H1 (cell line): ENCODE measurements around the gene DHPS. TPM values are rescaled to one million over a fixed set of nuclear protein-coding genes. Genes with fewer than 3 reads are reported as not detected.

ENCODE experiments used
- CTCF ChIA-PET: fragments of 300-600 bp; sonication (Branson Sonifier 250); formaldehyde crosslinking; loops from one replicate; lab custom pipeline; 2021; ENCODE audit not compliant: partially characterized antibody; lab: Charles Lee
- POLR2A ChIA-PET: fragments of 300-600 bp; sonication (Branson Sonifier 250); formaldehyde crosslinking; loops from one replicate; lab custom pipeline; 2021; ENCODE audit warnings: inconsistent platforms; ENCODE audit not compliant: partially characterized antibody; lab: Charles Lee
- DNase-seq, 2 experiments: peaks; one replicate each; pipeline versions ENCODE4 v3.0.0 to v3.0.0-alpha.2; 2010 to 2022; ENCODE audit warnings: low spot score in 2 of 2, low read depth in 1 of 2, mixed read lengths in 1 of 2
- FAIRE-seq: peaks from 2 replicates; lab custom pipeline; 2011; peaks lifted over from hg19 to GRCh38; lab: Jason Lieb, UNC
- H2AFZ ChIP-seq: 2 replicates; pipeline ENCODE4 v1.8.1; 2012; ENCODE audit warnings: low read length, inconsistent platforms
- H2AK5ac ChIP-seq: 2 replicates; pipeline ENCODE4 v1.6.1; 2013; ENCODE audit warnings: low read depth, low read length
- H2BK120ac ChIP-seq: replicated peaks from 2 replicates; pipeline ENCODE3; 2013; ENCODE audit warnings: low read depth, low read length, inconsistent platforms
- H2BK12ac ChIP-seq: 2 replicates; pipeline ENCODE4 v1.6.1; 2013; ENCODE audit warnings: low read depth, low read length
- H2BK15ac ChIP-seq: 2 replicates; pipeline ENCODE4 v1.6.1; 2013; ENCODE audit warnings: low read length
- H2BK20ac ChIP-seq: 2 replicates; pipeline ENCODE4 v1.6.1; 2013; ENCODE audit warnings: low read length
- H2BK5ac ChIP-seq: 2 replicates; pipeline ENCODE4 v1.6.1; 2013; ENCODE audit warnings: low read depth, low read length
- H3K14ac ChIP-seq: 2 replicates; pipeline ENCODE4 v1.6.1; 2013; ENCODE audit warnings: inconsistent platforms; ENCODE audit not compliant: insufficient read length
- H3K18ac ChIP-seq: 2 replicates; pipeline ENCODE4 v1.6.1; 2013; ENCODE audit warnings: low read length; ENCODE audit errors: extremely low read depth
- H3K23ac ChIP-seq: 2 replicates; pipeline ENCODE4 v1.6.1; 2013; ENCODE audit warnings: inconsistent platforms; ENCODE audit not compliant: insufficient read length
- H3K23me2 ChIP-seq: 2 replicates; pipeline ENCODE4 v1.6.1; 2013; ENCODE audit warnings: low read depth, low read length
- H3K27ac ChIP-seq: 2 replicates; pipeline ENCODE4 v1.6.1; 2011; ENCODE audit warnings: low read depth, low read length, inconsistent platforms
- H3K27me3 ChIP-seq, 4 experiments: replicated peaks in 1 of 4; 1 replicate in 1 of 4; 2 replicates in 3 of 4; pipeline versions ENCODE4 v1.6.1 to v1.8.1; 2011 to 2013; ENCODE audit warnings: low read length in 3 of 4, mild to moderate bottlenecking in 3 of 4, inconsistent platforms in 2 of 4, mixed read lengths in 2 of 4, moderate library complexity in 1 of 4; ENCODE audit not compliant: control insufficient read depth in 3 of 4, insufficient read depth in 3 of 4; ENCODE audit errors: extremely low read depth in 1 of 4
- H3K36me3 ChIP-seq, 4 experiments: 2 replicates each; pipeline versions ENCODE4 v1.6.1 to v1.8.1; 2011 to 2013; ENCODE audit warnings: mild to moderate bottlenecking in 4 of 4, low read length in 3 of 4, moderate library complexity in 2 of 4, control low read depth in 1 of 4, inconsistent platforms in 1 of 4; ENCODE audit not compliant: insufficient read depth in 4 of 4, control insufficient read depth in 2 of 4
- H3K4ac ChIP-seq: replicated peaks from 2 replicates; pipeline ENCODE3; 2013; ENCODE audit warnings: low read length, low read depth, mixed read lengths, inconsistent platforms; ENCODE audit not compliant: insufficient read length
- H3K4me1 ChIP-seq, 4 experiments: replicated peaks in 1 of 4; 1 replicate in 1 of 4; 2 replicates in 3 of 4; pipeline versions ENCODE4 v1.6.1 to v1.8.1; 2011 to 2013; ENCODE audit warnings: low read length in 3 of 4, inconsistent platforms in 2 of 4, mixed read lengths in 1 of 4; ENCODE audit not compliant: insufficient read depth in 4 of 4, control insufficient read depth in 3 of 4
- H3K4me2 ChIP-seq, 2 experiments: 2 replicates each; pipeline versions ENCODE4 v1.6.1 to v1.8.1; 2011 to 2013; ENCODE audit warnings: low read depth in 2 of 2, low read length in 2 of 2, control low read depth in 1 of 2, inconsistent platforms in 1 of 2, mild to moderate bottlenecking in 1 of 2; ENCODE audit not compliant: insufficient read depth in 1 of 2
- H3K4me3 ChIP-seq, 4 experiments: fragments of 200-600, 300-600 bp in 1 of 4; sonication (generic), shearing (Covaris generic), sonication (Bioruptor Twin) in 1 of 4; 2 replicates each; pipeline versions ENCODE4 v1.5.1 to v1.8.1; 2011 to 2016; ENCODE audit warnings: low read length in 4 of 4, low read depth in 3 of 4, control low read depth in 2 of 4, inconsistent platforms in 2 of 4, mild to moderate bottlenecking in 2 of 4, mixed read lengths in 1 of 4, moderate library complexity in 1 of 4; ENCODE audit not compliant: insufficient read depth in 2 of 4; ENCODE audit errors: extremely low read depth in 1 of 4
- H3K56ac ChIP-seq: replicated peaks from 2 replicates; pipeline ENCODE3; 2013; ENCODE audit warnings: low read depth, mild to moderate bottlenecking, mixed read lengths, low read length, inconsistent platforms; ENCODE audit not compliant: insufficient read length
- H3K79me1 ChIP-seq: 2 replicates; pipeline ENCODE4 v1.6.1; 2013; ENCODE audit warnings: low read depth, low read length, control low read depth
- H3K79me2 ChIP-seq, 2 experiments: 2 replicates each; pipeline versions ENCODE4 v1.6.1 to v1.8.1; 2012 to 2013; ENCODE audit warnings: low read length in 2 of 2, mild to moderate bottlenecking in 2 of 2, inconsistent platforms in 1 of 2; ENCODE audit not compliant: insufficient read depth in 2 of 2, control insufficient read depth in 1 of 2
- H3K9ac ChIP-seq, 4 experiments: replicated peaks in 1 of 4; 1 replicate in 1 of 4; 2 replicates in 3 of 4; pipeline versions ENCODE4 v1.6.1 to v1.8.1; 2011 to 2013; ENCODE audit warnings: low read depth in 3 of 4, low read length in 3 of 4, control low read depth in 2 of 4, mild to moderate bottlenecking in 2 of 4, moderate library complexity in 2 of 4, inconsistent platforms in 1 of 4; ENCODE audit errors: extremely low read depth in 1 of 4
- H3K9me3 ChIP-seq, 2 experiments: 2 replicates each; pipeline versions ENCODE4 v1.6.1 to v1.8.1; 2012 to 2013; ENCODE audit warnings: mild to moderate bottlenecking in 2 of 2, moderate library complexity in 2 of 2, control low read depth in 1 of 2, inconsistent platforms in 1 of 2, low read depth in 1 of 2, low read length in 1 of 2, mixed read lengths in 1 of 2; ENCODE audit not compliant: insufficient read depth in 2 of 2
- H4K20me1 ChIP-seq, 2 experiments: replicated peaks in 1 of 2; 2 replicates each; pipeline versions ENCODE3 to v1.8.1; 2011 to 2013; ENCODE audit warnings: inconsistent platforms in 2 of 2, low read length in 2 of 2, mild to moderate bottlenecking in 1 of 2; ENCODE audit not compliant: insufficient read depth in 2 of 2, control insufficient read depth in 1 of 2
- H4K5ac ChIP-seq: 2 replicates; pipeline ENCODE4 v1.6.1; 2013; ENCODE audit warnings: low read length, low read depth, mixed read lengths, inconsistent platforms; ENCODE audit not compliant: insufficient read length
- H4K8ac ChIP-seq: 2 replicates; pipeline ENCODE4 v1.8.0; 2013; ENCODE audit warnings: mild to moderate bottlenecking, moderate library complexity, low read length, inconsistent platforms; ENCODE audit not compliant: insufficient read depth; ENCODE audit errors: extremely low read depth
- H4K91ac ChIP-seq: replicated peaks from 2 replicates; pipeline ENCODE3; 2013; ENCODE audit warnings: low read length, mixed read lengths, inconsistent platforms; ENCODE audit not compliant: insufficient read length
- BACH1 ChIP-seq: IDR thresholded peaks from 2 replicates; pipeline ENCODE4 v1.6.1; 2012; ENCODE audit warnings: low read length, improper control_type of control experiment
- HDAC6 ChIP-seq: IDR thresholded peaks from one replicate; pipeline ENCODE4 v1.7.1; 2012; ENCODE audit warnings: low read depth, mild to moderate bottlenecking, inconsistent platforms, low read length, moderate library complexity
- WGBS, 2 experiments: shearing (Covaris generic) in 1 of 2; methylation state at CpG; one replicate each; pipeline versions ENCODE4 v1.1.6 to v1.1.7; 2013 to 2015; ENCODE audit warnings: low lambda C conversion rate in 2 of 2, mixed read lengths in 2 of 2, inconsistent platforms in 1 of 2, low coverage in 1 of 2, missing lambda C conversion rate in 1 of 2; ENCODE audit not compliant: insufficient replicate concordance in 2 of 2, insufficient coverage in 1 of 2, insufficient read length in 1 of 2; ENCODE audit errors: extremely low coverage in 1 of 2, missing lambda C conversion rate in 1 of 2; 5-methylcytosine and 5-hydroxymethylcytosine counted together
- polyA plus RNA-seq, 7 experiments: library from polyadenylated mRNA; depleted of rRNA in 3 of 7; stranded (reverse) in 5 of 7; unstranded in 2 of 7; fragments of >200 nt in 5 of 7; fragments of 200-250 nt in 2 of 7; gene quantifications; 1 replicate in 5 of 7; 2 replicates in 1 of 7; 4 replicates in 1 of 7; pipeline versions ENCODE4 v1.2.1 to v1.2.3, GENCODE V29; 2011 to 2013; ENCODE audit warnings: missing spikeins in 2 of 7, mixed read lengths in 2 of 7
- total RNA-seq: library from RNA; stranded (reverse); fragmentation: NEBNext Ultra II Directional; extraction: Animal tissue kit (Norgen Biotek cat#: 25700); gene quantifications from 2 replicates; pipeline ENCODE4 v1.2.1, GENCODE V29; 2021
- TF ChIP-seq, protein P1 (sequence below), 3 experiments: IDR thresholded peaks; 1 replicate in 2 of 3; 2 replicates in 1 of 3; pipeline versions ENCODE4 v1.5.1 to v1.6.1; 2011; ENCODE audit warnings: low read length in 3 of 3, mild to moderate bottlenecking in 3 of 3, inconsistent platforms in 2 of 3, low read depth in 1 of 3, moderate library complexity in 1 of 3; ENCODE audit not compliant: insufficient read depth in 1 of 3; ENCODE audit errors: control extremely low read depth in 1 of 3

DHPS gene
- total and polyA plus RNA-seq, 2 of the 8 experiments (the other 6 are each of a cell fraction or from before 2014, with no cell fraction given) = 86.6 to 99.6 TPM

DNA sequence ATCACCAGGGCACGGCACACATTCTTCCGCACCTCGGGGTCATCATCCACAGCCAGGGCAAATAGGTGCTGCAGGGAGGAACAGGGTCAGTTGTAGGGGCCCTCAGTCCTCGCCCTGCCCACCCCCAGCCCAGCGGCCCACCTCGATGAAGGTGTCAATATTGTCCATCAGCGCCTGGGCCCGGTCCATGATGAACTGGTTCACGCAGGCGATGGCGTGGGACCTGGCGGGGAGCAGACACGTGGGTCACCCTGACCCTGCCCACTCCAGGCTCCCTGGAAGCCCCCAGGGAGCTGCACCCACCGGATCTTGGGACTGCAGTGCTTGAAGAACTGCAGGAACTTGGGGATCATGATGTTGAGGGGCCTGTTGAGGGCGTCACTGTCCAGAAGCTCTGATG is 33.4 kb upstream of the DHPS start:
- CTCF ChIA-PET = interaction anchor here (0.6 to 13.0 kb wide), 11 partner anchors 8 to 83 kb away, joined by 3 to 81 read pairs (median 6); partner anchors contain the start of gene TRIR
- POLR2A ChIA-PET = interaction anchor here (0.9 to 12.9 kb wide), 7 partner anchors 7 to 34 kb away, joined by 3 to 258 read pairs (median 6); partner anchors contain the start of genes GET3, TNPO2 and TRIR
- Histone ChIP-seq H2BK12ac (no peak overlapping the region), H2BK120ac (no peak overlapping the region), H3K56ac (no peak overlapping the region), H3K4me3 (no peak overlapping the region), H3K79me1 (peaks cover 8% of the 10 kb centered on the region; the same call in 1 of the 2 replicates), H3K4me1 (no peaks in the 10 kb centered on the region), H2AK5ac (no peak overlapping the region), H3K4me2 (no peak overlapping the region), H4K8ac (no peak overlapping the region), H3K9me3 (no peaks in the 10 kb centered on the region), H2BK5ac (no peak overlapping the region), H3K23me2 (no peaks in the 10 kb centered on the region), H3K36me3 (peaks cover 38 to 64% (median 50%) of the 10 kb centered on the region in 4 experiments), H3K18ac (no peak overlapping the region), H3K23ac (no peak overlapping the region), H3K9ac (no peak overlapping the region), H3K4ac (no peak overlapping the region), H4K20me1 (peaks cover 9 to 23% of the 10 kb centered on the region in 2 experiments), H4K91ac (no peak overlapping the region), H2AFZ (no peak overlapping the region), H2BK20ac (no peak overlapping the region), H3K14ac (no peak overlapping the region), H3K79me2 (peaks cover 9 to 37% of the 10 kb centered on the region in 2 experiments), H2BK15ac (no peak overlapping the region), H3K27ac (no peak overlapping the region), H3K27me3 (no peaks in the 10 kb centered on the region), H4K5ac (no peak overlapping the region)
- no peak for TF ChIP-seq BACH1
- TF ChIP-seq, protein P1, sequence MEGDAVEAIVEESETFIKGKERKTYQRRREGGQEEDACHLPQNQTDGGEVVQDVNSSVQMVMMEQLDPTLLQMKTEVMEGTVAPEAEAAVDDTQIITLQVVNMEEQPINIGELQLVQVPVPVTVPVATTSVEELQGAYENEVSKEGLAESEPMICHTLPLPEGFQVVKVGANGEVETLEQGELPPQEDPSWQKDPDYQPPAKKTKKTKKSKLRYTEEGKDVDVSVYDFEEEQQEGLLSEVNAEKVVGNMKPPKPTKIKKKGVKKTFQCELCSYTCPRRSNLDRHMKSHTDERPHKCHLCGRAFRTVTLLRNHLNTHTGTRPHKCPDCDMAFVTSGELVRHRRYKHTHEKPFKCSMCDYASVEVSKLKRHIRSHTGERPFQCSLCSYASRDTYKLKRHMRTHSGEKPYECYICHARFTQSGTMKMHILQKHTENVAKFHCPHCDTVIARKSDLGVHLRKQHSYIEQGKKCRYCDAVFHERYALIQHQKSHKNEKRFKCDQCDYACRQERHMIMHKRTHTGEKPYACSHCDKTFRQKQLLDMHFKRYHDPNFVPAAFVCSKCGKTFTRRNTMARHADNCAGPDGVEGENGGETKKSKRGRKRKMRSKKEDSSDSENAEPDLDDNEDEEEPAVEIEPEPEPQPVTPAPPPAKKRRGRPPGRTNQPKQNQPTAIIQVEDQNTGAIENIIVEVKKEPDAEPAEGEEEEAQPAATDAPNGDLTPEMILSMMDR (IDR thresholded peaks at IDR 0.05; ENCODE audit: control extremely low read depth in 1 of 3, insufficient read depth in 1 of 3, low read depth in 1 of 3, low read length in 3 of 3) = no peak
- no peak for TF ChIP-seq HDAC6
- 90% methylated on average over 15 of the region's 15 CpGs; no CpG with 5 or more reads in 1 of the 2 experiments for WGBS, 2 experiments
- DNase-seq (no peak), FAIRE-seq (no peak)
